GM18909 (cell line): ENCODE measurements around the gene ZSWIM4.
A peak's percentile ranks its signal among the peaks of the same experiment; 100 is the strongest.

Source experiments
- ATAC-seq: cut with Tn5 transposase; IDR thresholded peaks from one replicate; pipeline ENCODE4 v1.9.1; 2021; ENCODE audit warnings: mild to moderate bottlenecking; ENCODE audit not compliant: unreplicated experiment, poor library complexity

Gene ZSWIM4

DNA sequence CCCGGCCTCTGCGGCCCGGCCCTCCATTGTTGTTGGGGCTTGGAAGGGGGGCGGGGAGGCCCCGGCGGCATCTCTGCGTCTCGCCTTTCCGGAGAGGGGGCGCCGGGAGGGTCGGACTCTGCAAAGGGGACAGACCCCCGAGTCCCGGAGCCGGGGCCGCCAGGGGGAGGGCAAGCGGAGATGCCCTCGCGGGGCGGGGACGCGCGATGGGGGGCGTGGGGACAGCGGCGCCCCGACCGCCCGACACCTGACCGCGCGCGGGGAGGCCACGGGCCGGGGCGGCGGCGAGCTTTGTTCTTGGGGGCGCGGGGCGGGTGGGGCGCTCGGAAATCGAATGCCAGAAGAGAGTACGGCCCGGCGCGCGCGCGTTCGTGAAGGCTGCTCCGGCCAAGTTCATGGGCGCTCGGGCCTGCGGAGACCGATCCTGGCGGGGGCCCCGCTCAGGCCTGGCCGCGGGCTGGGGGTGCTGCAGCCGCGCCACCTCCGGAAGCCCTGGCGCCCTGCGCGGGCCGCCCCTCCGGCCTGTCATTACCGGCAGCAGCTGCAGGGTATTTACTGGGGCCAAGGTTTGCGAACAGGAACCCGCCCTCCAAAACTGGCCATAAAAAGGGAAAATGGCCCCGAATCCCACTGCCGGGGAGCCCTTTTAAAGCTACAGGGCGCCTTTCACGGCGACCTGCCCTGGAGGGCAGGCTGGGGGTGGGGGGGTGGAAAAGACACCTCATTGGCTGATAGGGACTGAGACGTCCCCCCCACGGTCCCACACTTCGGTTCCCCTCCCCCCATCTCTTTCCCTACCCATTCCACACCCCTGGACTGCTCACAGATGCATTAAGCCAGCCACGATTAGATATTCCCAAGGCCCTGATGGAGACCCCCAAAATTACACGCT lies 70.6 kb downstream of the ZSWIM4 start:
- ATAC-seq = no peak

DNA sequence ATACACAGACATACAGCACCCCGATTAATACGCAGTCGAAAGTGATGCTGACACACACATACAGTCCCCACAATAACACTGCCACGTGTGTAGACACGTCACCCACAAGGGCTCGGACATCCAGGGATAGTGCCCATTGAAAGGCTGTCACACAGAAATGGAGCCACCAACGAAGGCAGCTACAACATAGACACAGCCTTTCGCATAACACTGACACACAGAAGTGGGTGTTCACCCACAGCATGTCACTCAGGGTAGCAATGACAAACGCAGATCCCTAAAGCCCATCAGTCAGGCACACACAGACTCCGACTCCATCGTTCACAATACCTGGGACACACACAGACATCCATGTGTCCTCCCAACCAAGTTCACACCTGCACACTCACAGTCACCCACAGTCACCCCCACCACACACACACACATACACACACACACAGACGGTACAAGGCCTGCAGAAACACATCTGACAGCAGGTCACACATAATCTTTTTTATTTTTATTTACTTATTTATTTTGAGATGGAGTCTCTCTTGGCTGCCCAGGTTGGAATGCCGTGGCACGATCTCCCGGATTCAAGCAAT lies 71.3 kb downstream of the ZSWIM4 start:
- no peak for ATAC-seq

GRCh38 chr19:13868663-13869062 lies 73.4 kb downstream of the ZSWIM4 start:
- ATAC-seq = no peak

DNA sequence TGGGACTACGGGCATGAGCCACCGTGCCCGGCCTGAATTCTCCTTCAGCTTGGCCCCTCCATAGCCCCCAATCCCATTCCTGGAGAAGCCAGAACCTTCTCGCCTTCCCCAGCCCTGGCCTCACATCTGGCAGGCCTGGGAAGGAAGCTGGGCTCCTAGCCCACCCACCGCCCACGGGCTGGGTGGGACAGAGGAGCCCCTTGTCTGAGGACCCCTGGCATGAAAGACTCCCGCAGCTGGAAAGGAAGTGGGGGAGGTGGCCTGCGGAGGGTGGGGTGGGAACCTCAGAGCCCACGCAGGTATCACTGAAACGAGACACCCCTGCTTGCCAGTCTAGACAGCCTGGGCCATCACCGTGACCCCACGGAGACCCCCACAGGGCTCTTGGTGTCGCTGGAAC lies 74.0 kb downstream of the ZSWIM4 start:
- ATAC-seq = no peak

- no peak for ATAC-seq
Measured at GRCh38 chr19:13870873-13871272, 75.6 kb downstream of the ZSWIM4 start.

- no peak for ATAC-seq
Measured at GRCh38 chr19:13872339-13872694, 77.1 kb downstream of the ZSWIM4 start.

- ATAC-seq = no peak
Measured at GRCh38 chr19:13872695-13873389, 77.6 kb downstream of the ZSWIM4 start.

DNA sequence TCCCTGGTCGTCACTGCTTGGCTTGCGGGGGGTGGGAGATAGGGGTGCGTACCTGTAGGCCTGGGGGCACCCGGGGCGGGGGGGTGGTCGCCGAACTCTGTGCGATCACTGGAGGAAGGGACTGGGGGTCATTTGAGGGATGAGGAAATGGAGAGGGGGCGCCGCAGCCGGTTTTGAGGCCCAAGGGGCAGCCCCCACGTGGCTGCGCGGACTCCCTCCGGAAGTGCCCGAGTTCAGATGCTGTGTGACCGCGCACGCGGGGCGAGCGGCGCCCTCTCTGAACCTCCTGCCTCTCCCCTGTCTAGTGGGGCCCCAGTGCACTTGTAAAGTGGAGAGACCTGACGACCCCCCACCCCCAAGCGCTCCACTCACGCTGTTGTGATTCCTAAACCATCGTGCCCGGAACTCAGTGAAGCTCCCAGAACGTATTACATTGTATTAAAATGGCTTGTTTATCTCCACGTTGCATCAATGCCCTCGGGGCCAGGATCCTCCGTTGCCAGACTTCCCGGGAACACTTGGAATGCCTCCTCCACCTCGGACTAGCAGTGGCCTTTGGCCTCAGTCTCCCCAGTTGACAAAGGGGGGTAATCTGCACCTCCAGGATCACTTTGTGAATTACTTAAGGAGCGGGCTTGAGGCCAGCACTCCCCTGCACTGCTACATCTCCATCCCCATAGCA lies 78.7 kb downstream of the ZSWIM4 start:
- no peak for ATAC-seq

DNA sequence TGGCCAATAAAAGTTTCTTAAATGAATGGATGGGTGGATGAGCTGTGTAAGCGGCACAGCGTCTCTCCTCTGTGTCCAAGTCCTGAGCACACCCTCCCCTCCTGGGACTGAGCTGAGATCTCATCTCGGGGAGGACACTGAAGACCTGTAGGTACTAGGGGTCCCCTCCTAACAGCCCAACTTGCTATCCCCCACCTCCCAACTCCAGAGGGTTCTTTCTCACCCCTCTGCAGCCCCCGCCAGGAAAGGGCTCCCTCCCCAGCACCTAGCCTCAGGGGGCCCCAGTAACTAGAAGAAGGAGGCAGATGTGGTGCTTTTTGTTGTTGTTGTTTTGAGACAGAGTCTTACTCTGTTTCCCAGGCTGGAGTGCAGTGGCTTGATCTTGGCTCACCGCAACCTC lies 80.6 kb downstream of the ZSWIM4 start:
- ATAC-seq = no peak

DNA sequence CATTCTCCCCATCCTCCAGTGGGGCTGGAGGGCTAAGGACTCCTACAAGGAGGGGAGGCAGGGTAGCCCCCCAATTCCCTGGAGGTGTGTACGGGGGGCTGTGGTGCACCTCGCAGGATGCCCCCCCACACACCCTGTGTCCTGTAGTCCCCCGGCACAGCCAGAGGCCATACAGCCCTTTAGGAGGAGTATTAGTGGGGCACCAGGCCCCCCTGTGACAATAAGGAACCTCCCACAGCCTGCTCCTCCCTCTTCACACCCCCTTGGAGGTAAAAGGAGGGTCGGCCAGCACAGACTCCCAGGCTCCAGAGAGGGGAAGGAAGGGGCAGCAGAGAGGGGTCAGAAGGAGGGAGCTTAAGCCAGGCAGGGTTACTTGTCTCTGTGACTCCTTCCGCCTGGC lies 81.6 kb downstream of the ZSWIM4 start, which contains the start of gene NANOS3:
Gene NANOS3, plus strand, starts transcription at position 301 of the 400 bp plus-strand sequence. CDS start 115 bp downstream, outside the sequence.
- ATAC-seq = no peak

- no peak for ATAC-seq
Measured at GRCh38 chr19:13877303-13877702, 82.1 kb downstream of the ZSWIM4 start.

- peak; percentile 81 for ATAC-seq
Measured at GRCh38 chr19:13880059-13881043, 85.1 kb downstream of the ZSWIM4 start.

- no peak for ATAC-seq
Measured at GRCh38 chr19:13881251-13881691, 86.0 kb downstream of the ZSWIM4 start.
